ENCODE results near the gene PRDM2. TPM values are rescaled to one million over a fixed set of nuclear protein-coding genes. Genes with fewer than 3 reads are reported as not detected.

Gene PRDM2
- polyA plus RNA-seq, 3 donors: 4.1 to 22.5 (median 7.6) TPM

- Mint-ChIP-seq H3K4me1 (no peaks in the 10 kb centered on the region), H3K36me3 (no peaks in the 10 kb centered on the region)
- intact Hi-C loops (cut with micrococcal nuclease): no loop called here
These were observed 169.3 kb downstream of the PRDM2 start for GRCh38 chr1:13869172-13869797.

GRCh38 chr1:13871413-13871812 is 171.4 kb downstream of the PRDM2 start:
- peaks cover 0 to 6% (median 4%) of the 10 kb centered on the region in 3 donors for H3K27me3 Mint-ChIP-seq (ENCODE audit: low read depth in 3 of 3)
- Histone ChIP-seq H3K79me2 (ENCODE audit: insufficient read depth, low read length) (no peaks in the 10 kb centered on the region), H3K4me1 (ENCODE audit: control insufficient read depth in 1 of 2, insufficient read depth in 2 of 2, low read length in 2 of 2) (no peaks in the 10 kb centered on the region), H2AFZ (ENCODE audit: insufficient read depth, low read depth, low read length, poor library complexity, severe bottlenecking) (no peak overlapping the region), H4K20me1 (ENCODE audit: insufficient read depth, low read length) (no peaks in the 10 kb centered on the region), H3K4me3 (replicated peaks in 1 of 3; ENCODE audit: low read depth in 2 of 3, low read length in 3 of 3) (no peak overlapping the region), H3K36me3 (replicated peaks in 1 of 2; ENCODE audit: control insufficient read depth in 1 of 2, insufficient read depth in 2 of 2, low read length in 2 of 2) (no peaks in the 10 kb centered on the region), H3K27me3 (ENCODE audit: control insufficient read depth in 2 of 2, insufficient read depth in 2 of 2, low read length in 2 of 2) (no peaks in the 10 kb centered on the region), H3K9ac (ENCODE audit: insufficient read depth, low read length, poor library complexity, severe bottlenecking) (no peak overlapping the region), H3K4me2 (replicated peaks; ENCODE audit: extremely low read depth, low read length, poor library complexity, severe bottlenecking) (no peak overlapping the region), H3K27ac (ENCODE audit: low read depth in 1 of 2, low read length in 2 of 2) (no peak overlapping the region), H3K9me3 (replicated peaks in 1 of 2; ENCODE audit: control insufficient read depth in 1 of 2, insufficient read depth in 1 of 2, low read length in 2 of 2) (peaks cover 0 to 4% of the 10 kb centered on the region in 2 donors)
- H3K9me3 Mint-ChIP-seq: peaks cover 0 to 14% (median 6%) of the 10 kb centered on the region in 7 donors
- WGBS (ENCODE audit: insufficient coverage): 89% methylated on average over 1 of the region's 2 CpGs
- no peak for DNase-seq
- H3K27ac Mint-ChIP-seq: no peak overlapping the region
- no peak for TF ChIP-seq CTCF (IDR thresholded peaks at IDR 0.05)
- no peaks in the 10 kb centered on the region for H3K36me3 Mint-ChIP-seq
- no peak overlapping the region for H3K4me3 Mint-ChIP-seq
- no peaks in the 10 kb centered on the region for H3K4me1 Mint-ChIP-seq
- intact Hi-C loops (cut with micrococcal nuclease): no loop called here

More at GRCh38 chr1:13869172-13869797, 169.3 kb downstream of the PRDM2 start:
- Mint-ChIP-seq H3K9me3 (peaks cover 0 to 10% (median 3%) of the 10 kb centered on the region in 7 donors), H3K4me3 (no peak overlapping the region), H3K27me3 (ENCODE audit: low read depth in 3 of 3) (peaks cover 0 to 9% (median 7%) of the 10 kb centered on the region in 3 donors), H3K27ac (no peak overlapping the region)
- peaks cover 0 to 4% of the 10 kb centered on the region in 2 donors for H3K9me3 ChIP-seq (replicated peaks in 1 of 2; ENCODE audit: control insufficient read depth in 1 of 2, insufficient read depth in 1 of 2, low read length in 2 of 2)
- H3K79me2 ChIP-seq (ENCODE audit: insufficient read depth, low read length): no peaks in the 10 kb centered on the region
- no peak overlapping the region for H3K27ac ChIP-seq (ENCODE audit: low read depth in 1 of 2, low read length in 2 of 2)
- H3K27me3 ChIP-seq (ENCODE audit: control insufficient read depth in 2 of 2, insufficient read depth in 2 of 2, low read length in 2 of 2): no peaks in the 10 kb centered on the region
- no peak for DNase-seq
- H4K20me1 ChIP-seq (ENCODE audit: insufficient read depth, low read length): no peaks in the 10 kb centered on the region
- no peak overlapping the region for H3K4me3 ChIP-seq (replicated peaks in 1 of 3; ENCODE audit: low read depth in 2 of 3, low read length in 3 of 3)
- TF ChIP-seq CTCF (IDR thresholded peaks at IDR 0.05): no peak
- H2AFZ ChIP-seq (ENCODE audit: insufficient read depth, low read depth, low read length, poor library complexity, severe bottlenecking): no peak overlapping the region
- H3K4me2 ChIP-seq (replicated peaks; ENCODE audit: extremely low read depth, low read length, poor library complexity, severe bottlenecking): no peak overlapping the region
- no peaks in the 10 kb centered on the region for H3K4me1 ChIP-seq (ENCODE audit: control insufficient read depth in 1 of 2, insufficient read depth in 2 of 2, low read length in 2 of 2)
- H3K36me3 ChIP-seq (replicated peaks in 1 of 2; ENCODE audit: control insufficient read depth in 1 of 2, insufficient read depth in 2 of 2, low read length in 2 of 2): no peaks in the 10 kb centered on the region
- WGBS (ENCODE audit: insufficient coverage): no CpG with 5 or more reads among the region's 7 CpGs
- no peak overlapping the region for H3K9ac ChIP-seq (ENCODE audit: insufficient read depth, low read length, poor library complexity, severe bottlenecking)

Data from CD14-positive monocyte (primary cell).